ENCODE data around the gene COL4A2. TPM values are rescaled to one million over a fixed set of nuclear protein-coding genes. Genes with fewer than 3 reads are reported as not detected.

Gene COL4A2
- total RNA-seq, 4 donors from 2014 or later: 419 to 931 (median 555) TPM

DNA sequence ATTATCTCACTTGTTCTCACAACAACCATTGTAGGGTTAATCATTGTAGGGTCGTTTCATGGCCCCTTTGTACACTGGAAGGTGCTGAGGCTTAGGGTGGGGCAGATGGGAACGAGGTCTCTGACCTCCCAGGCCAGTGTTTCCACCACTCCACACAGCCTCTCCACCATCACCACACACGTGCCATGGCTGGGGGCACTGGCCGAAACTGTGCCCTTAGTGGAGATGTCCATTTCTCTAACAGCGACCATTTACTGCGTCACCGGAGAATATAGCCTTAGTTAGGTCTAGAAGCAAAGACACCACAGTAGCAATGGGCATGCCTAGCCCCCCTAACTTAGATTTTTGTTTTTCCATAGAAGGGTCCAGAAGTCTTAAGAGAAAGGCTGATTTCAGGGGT, 36.6 kb upstream of the COL4A2 start:
- H3K27ac ChIP-seq (replicated peaks in 1 of 4): peak overlapping the region in 3 of 4 donors; percentile 34 to 67 (median 40)
- peaks cover 59 to 99% (median 84%) of the 10 kb centered on the region in 4 donors for H3K4me1 ChIP-seq
- H3K9me3 ChIP-seq: no peaks in the 10 kb centered on the region
- TF ChIP-seq, protein P1, sequence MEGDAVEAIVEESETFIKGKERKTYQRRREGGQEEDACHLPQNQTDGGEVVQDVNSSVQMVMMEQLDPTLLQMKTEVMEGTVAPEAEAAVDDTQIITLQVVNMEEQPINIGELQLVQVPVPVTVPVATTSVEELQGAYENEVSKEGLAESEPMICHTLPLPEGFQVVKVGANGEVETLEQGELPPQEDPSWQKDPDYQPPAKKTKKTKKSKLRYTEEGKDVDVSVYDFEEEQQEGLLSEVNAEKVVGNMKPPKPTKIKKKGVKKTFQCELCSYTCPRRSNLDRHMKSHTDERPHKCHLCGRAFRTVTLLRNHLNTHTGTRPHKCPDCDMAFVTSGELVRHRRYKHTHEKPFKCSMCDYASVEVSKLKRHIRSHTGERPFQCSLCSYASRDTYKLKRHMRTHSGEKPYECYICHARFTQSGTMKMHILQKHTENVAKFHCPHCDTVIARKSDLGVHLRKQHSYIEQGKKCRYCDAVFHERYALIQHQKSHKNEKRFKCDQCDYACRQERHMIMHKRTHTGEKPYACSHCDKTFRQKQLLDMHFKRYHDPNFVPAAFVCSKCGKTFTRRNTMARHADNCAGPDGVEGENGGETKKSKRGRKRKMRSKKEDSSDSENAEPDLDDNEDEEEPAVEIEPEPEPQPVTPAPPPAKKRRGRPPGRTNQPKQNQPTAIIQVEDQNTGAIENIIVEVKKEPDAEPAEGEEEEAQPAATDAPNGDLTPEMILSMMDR (IDR thresholded peaks at IDR 0.05): no peak
- TF ChIP-seq POLR2A (IDR thresholded peaks at IDR 0.05; ENCODE audit: low read depth) (no peak), EP300 (IDR thresholded peaks at IDR 0.05) (no peak), POLR2AphosphoS5 (IDR thresholded peaks at IDR 0.05) (no peak)
- DNase-seq (ENCODE audit: extremely low spot score): peak; percentile 87
- intact Hi-C loops (cut with DNase I): no loop called here
- no peak overlapping the region for H3K4me3 ChIP-seq
- H3K36me3 ChIP-seq: peaks cover 0 to 10% (median 4%) of the 10 kb centered on the region in 4 donors
- H3K27me3 ChIP-seq: no peaks in the 10 kb centered on the region
- 87% methylated on average over 7 of the region's 7 CpGs for WGBS

DNA sequence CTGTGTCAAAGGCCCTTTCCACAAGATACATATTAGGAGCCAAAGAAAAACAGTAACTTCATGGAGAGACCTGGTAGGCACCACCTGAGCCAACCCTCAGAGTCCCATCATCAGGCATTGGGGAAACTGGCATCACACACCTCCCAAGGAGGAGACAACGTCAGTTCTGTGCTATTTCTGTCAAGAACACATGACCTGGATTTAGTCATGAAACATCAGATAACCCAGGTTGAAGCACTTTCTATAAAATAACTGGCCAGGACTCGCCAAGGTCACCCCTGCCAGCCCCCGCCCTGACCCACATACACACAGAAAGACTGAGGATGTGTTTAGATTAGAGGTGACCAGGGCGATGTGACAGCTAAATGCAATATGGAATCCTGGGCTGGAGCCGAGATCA, 35.8 kb upstream of the COL4A2 start:
- peak overlapping the region in 3 of 4 donors; percentile 20 to 40 (median 34) for H3K27ac ChIP-seq (replicated peaks in 1 of 4)
- TF ChIP-seq POLR2A (IDR thresholded peaks at IDR 0.05; ENCODE audit: low read depth) (no peak), EP300 (IDR thresholded peaks at IDR 0.05) (no peak), POLR2AphosphoS5 (IDR thresholded peaks at IDR 0.05) (no peak)
- TF ChIP-seq, protein P1 (IDR thresholded peaks at IDR 0.05): no peak
- peak; percentile 77 for DNase-seq (ENCODE audit: extremely low spot score)
- H3K36me3 ChIP-seq: peaks cover 0 to 10% (median 4%) of the 10 kb centered on the region in 4 donors
- H3K9me3 ChIP-seq: no peaks in the 10 kb centered on the region
- H3K4me3 ChIP-seq: no peak overlapping the region
- H3K4me1 ChIP-seq: peaks cover 59 to 99% (median 84%) of the 10 kb centered on the region in 4 donors
- no peaks in the 10 kb centered on the region for H3K27me3 ChIP-seq
- intact Hi-C loops (cut with DNase I): no loop called here
- WGBS: 75% methylated on average over 4 of the region's 5 CpGs

DNA sequence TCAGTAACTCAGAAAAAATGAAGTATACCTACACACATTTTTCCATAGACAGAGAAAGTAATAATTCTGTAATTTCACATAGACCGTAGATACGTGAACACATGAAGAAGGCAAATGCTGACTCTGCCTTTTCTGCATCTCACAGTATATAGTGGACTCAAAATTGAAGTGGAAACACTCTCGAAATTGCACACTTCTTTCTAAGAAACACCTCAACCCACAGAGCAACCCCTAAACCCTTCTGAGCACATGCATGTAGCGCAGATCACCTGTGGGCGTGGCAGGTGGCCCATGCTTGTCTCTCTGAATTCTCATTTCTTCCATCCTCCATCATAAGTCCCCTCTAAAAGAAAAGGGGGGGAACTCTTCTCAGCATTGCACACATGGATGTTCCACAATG, 34.9 kb upstream of the COL4A2 start:
- TF ChIP-seq POLR2AphosphoS5 (IDR thresholded peaks at IDR 0.05): no peak
- TF ChIP-seq POLR2A (IDR thresholded peaks at IDR 0.05; ENCODE audit: low read depth): no peak
- no peak for TF ChIP-seq EP300 (IDR thresholded peaks at IDR 0.05)
- intact Hi-C loops (cut with DNase I): no loop called here
- no peaks in the 10 kb centered on the region for H3K9me3 ChIP-seq
- H3K4me1 ChIP-seq: peaks cover 59 to 99% (median 84%) of the 10 kb centered on the region in 4 donors
- no peak overlapping the region for H3K4me3 ChIP-seq
- 91% methylated on average over 5 of the region's 5 CpGs for WGBS
- peaks cover 0 to 10% (median 4%) of the 10 kb centered on the region in 4 donors for H3K36me3 ChIP-seq
- no peaks in the 10 kb centered on the region for H3K27me3 ChIP-seq
- no peak overlapping the region for H3K27ac ChIP-seq (replicated peaks in 1 of 4)
- DNase-seq (ENCODE audit: extremely low spot score): no peak

DNA sequence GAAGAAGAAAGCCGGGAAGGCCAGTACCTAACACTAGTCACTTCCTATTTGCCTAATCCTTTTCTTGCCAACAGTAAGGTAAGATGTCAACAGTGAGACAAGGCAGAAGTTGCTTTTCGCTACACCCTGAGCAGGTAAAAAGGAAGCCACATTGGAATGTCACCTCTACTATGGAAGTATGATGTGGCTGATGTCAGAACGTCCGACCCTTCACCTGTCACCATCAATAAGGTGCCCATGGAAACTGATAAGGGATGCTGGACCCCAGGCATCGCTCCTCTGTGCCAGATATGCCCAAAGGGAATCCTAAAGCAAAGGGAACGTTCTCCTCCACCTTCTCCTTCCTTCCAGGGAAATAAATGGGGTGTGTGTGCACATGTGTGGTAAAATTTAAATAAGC, 34.4 kb upstream of the COL4A2 start:
- no peaks in the 10 kb centered on the region for H3K27me3 ChIP-seq
- DNase-seq (ENCODE audit: extremely low spot score): no peak
- peaks cover 59 to 99% (median 84%) of the 10 kb centered on the region in 4 donors for H3K4me1 ChIP-seq
- peak overlapping the region in 2 of 4 donors; percentile 5 to 51 for H3K27ac ChIP-seq (replicated peaks in 1 of 4)
- no peak overlapping the region for H3K4me3 ChIP-seq
- 89% methylated on average over 6 of the region's 6 CpGs for WGBS
- intact Hi-C loops (cut with DNase I): no loop called here
- no peak for TF ChIP-seq POLR2A (IDR thresholded peaks at IDR 0.05; ENCODE audit: low read depth)
- no peak for TF ChIP-seq EP300 (IDR thresholded peaks at IDR 0.05)
- no peak for TF ChIP-seq POLR2AphosphoS5 (IDR thresholded peaks at IDR 0.05)
- TF ChIP-seq, protein P1 (IDR thresholded peaks at IDR 0.05): no peak
- H3K9me3 ChIP-seq: no peaks in the 10 kb centered on the region
- H3K36me3 ChIP-seq: peaks cover 0 to 10% (median 4%) of the 10 kb centered on the region in 4 donors

DNA sequence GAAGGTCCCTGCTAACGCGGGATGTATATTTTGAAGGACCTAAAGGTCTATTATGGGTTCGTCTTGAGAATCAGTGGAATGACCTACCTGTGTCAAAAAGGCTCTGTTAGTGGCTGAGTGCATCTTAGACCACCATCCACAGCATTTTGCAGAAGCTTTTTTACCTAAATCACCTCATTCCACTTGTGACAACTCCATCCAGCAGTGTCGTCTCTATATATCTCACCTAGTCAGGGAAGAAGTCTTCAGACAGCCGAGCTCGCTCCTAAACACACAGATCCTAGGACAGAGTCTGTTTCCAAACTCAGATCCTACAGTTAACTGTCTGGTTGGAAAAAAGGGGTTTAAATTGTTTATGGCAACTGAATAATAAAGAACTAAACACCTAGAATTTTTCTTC, 33.8 kb upstream of the COL4A2 start:
- H3K4me3 ChIP-seq: no peak overlapping the region
- H3K27me3 ChIP-seq: no peaks in the 10 kb centered on the region
- intact Hi-C loops (cut with DNase I): no loop called here
- peaks cover 55 to 99% (median 84%) of the 10 kb centered on the region in 4 donors for H3K4me1 ChIP-seq
- H3K9me3 ChIP-seq: no peaks in the 10 kb centered on the region
- peaks cover 0 to 10% (median 4%) of the 10 kb centered on the region in 4 donors for H3K36me3 ChIP-seq
- TF ChIP-seq POLR2AphosphoS5 (IDR thresholded peaks at IDR 0.05): no peak
- TF ChIP-seq, protein P1 (IDR thresholded peaks at IDR 0.05): no peak
- no peak for TF ChIP-seq EP300 (IDR thresholded peaks at IDR 0.05)
- TF ChIP-seq POLR2A (IDR thresholded peaks at IDR 0.05; ENCODE audit: low read depth): no peak
- 86% methylated on average over 6 of the region's 6 CpGs for WGBS
- DNase-seq (ENCODE audit: extremely low spot score): peak; percentile 68
- peak overlapping the region in 2 of 4 donors; percentile 5 to 51 for H3K27ac ChIP-seq (replicated peaks in 1 of 4)

Measured in esophagus muscularis mucosa (tissue), 4 donors.